Left colon (tissue), 2 donors: ENCODE results near the gene OR14A2. TPM values are rescaled to one million over a fixed set of nuclear protein-coding genes. Genes with fewer than 3 reads are reported as not detected.
A peak's percentile ranks its signal among the peaks of the same experiment; 100 is the strongest.
"Not testable (repeated sequence)": the region's sequence is repeated elsewhere in the genome, so short reads cannot be mapped to it uniquely, and the experiment has no call there.

Experiments
- ATAC-seq: fragments of 200-7000 bp; cut with Tn5 transposase; one replicate; pipeline ENCODE4 v1.9.1; 2020; ENCODE audit warnings: mild to moderate bottlenecking, moderate library complexity
- DNase-seq, 2 donors: peaks; one replicate each; pipeline ENCODE4 v3.0.0-alpha.2; 2020
- intact Hi-C, 2 donors: fragments of 100-400 bp; cut with DNase I in 1 of 2; cut with micrococcal nuclease in 1 of 2; formaldehyde crosslinking; loops; one replicate each; pipeline versions ENCODE4 v1.11.2 to v1.14.0; 2022; cut with DNase I, micrococcal nuclease
- long read RNA-seq: library from polyadenylated mRNA; unstranded; transcript quantifications from one replicate; pipeline ENCODE4 v2.0.0, GENCODE V29; 2021
- total RNA-seq, 2 donors: library from RNA; stranded (reverse); fragmentation: NEBNext Ultra II Directional; extraction: Animal tissue kit (Norgen Biotek cat#: 25700); gene quantifications; one replicate each; pipeline ENCODE4 v1.2.1, GENCODE V29; 2021
- donor health status: DM: no; HTN: no; CAD: no.
- donor health status: DM: yes; HTN: yes; CAD: no.

The OR14A2 gene
- total RNA-seq = not detected
- long read RNA-seq = 0 reads

GRCh38 chr1:247748041-247748440 lies at the start of gene OR14A2:
Gene OR14A2 (minus strand): TSS chr1:247748141.
- intact Hi-C loops = no loop called here
- ATAC-seq (no peak), DNase-seq (no peak)

- intact Hi-C loops = no loop called here
- ATAC-seq (no peak), DNase-seq (no peak)
Observed at GRCh38 chr1:247797518-247797917, 49.6 kb upstream of the OR14A2 start.

- ATAC-seq (no peak), DNase-seq (no peak)
- intact Hi-C loops = no loop called here
Observed at GRCh38 chr1:247769603-247770002, 21.7 kb upstream of the OR14A2 start.

- DNase-seq = no peak
- intact Hi-C loops = no loop called here
- no peak for ATAC-seq
Observed at GRCh38 chr1:247760456-247760855, 12.5 kb upstream of the OR14A2 start, which contains the start of gene OR1C1. Gene OR1C1 (minus strand): TSS chr1:247760556. CDS start chr1:247758406, 2,150 bp downstream.

- intact Hi-C loops, ATAC-seq, DNase-seq: not testable (repeated sequence)
Observed at GRCh38 chr1:247754311-247754710, 6.4 kb upstream of the OR14A2 start.

GRCh38 chr1:247749870-247750269 lies 1.9 kb upstream of the OR14A2 start:
- DNase-seq = no peak
- ATAC-seq = no peak
- intact Hi-C loops = no loop called here

GRCh38 chr1:247747616-247748015 lies 325 bp downstream of the OR14A2 start:
- intact Hi-C loops = no loop called here
- ATAC-seq (no peak), DNase-seq (no peak)

- intact Hi-C loops = no loop called here
- ATAC-seq (no peak), DNase-seq (no peak)
Observed at GRCh38 chr1:247746391-247746935, 1.5 kb downstream of the OR14A2 start.

GRCh38 chr1:247742215-247742760 lies 5.7 kb downstream of the OR14A2 start:
- intact Hi-C loops, ATAC-seq: not testable (repeated sequence)

GRCh38 chr1:247741756-247742155 lies 6.2 kb downstream of the OR14A2 start:
- ATAC-seq (no peak), DNase-seq (no peak)
- intact Hi-C loops = no loop called here

More at GRCh38 chr1:247742215-247742760, 5.7 kb downstream of the OR14A2 start:
- not testable (repeated sequence) for DNase-seq

- intact Hi-C loops = no loop called here
- ATAC-seq = no peak
- no peak for DNase-seq
Observed at GRCh38 chr1:247740721-247741120, 7.2 kb downstream of the OR14A2 start.

- ATAC-seq = no peak
- DNase-seq = no peak
- intact Hi-C loops = no loop called here
Observed at GRCh38 chr1:247738315-247738714, 9.6 kb downstream of the OR14A2 start, which contains the start of gene OR14K1. Gene OR14K1 (plus strand): TSS chr1:247738615. CDS start chr1:247738615, 0 bp downstream.

- no peak for DNase-seq
- intact Hi-C loops = no loop called here
Observed at GRCh38 chr1:247721222-247721621, 26.7 kb downstream of the OR14A2 start.

GRCh38 chr1:247716546-247716945 lies 31.4 kb downstream of the OR14A2 start, which contains the start of gene OR6F1:
Gene OR6F1 (minus strand): TSS chr1:247716646. CDS start chr1:247712755, 3,891 bp downstream.
- ATAC-seq (no peak), DNase-seq (no peak)
- intact Hi-C loops = no loop called here

More at GRCh38 chr1:247721222-247721621, 26.7 kb downstream of the OR14A2 start:
- no peak for ATAC-seq

- DNase-seq = no peak
- intact Hi-C loops = no loop called here
- no peak for ATAC-seq
Observed at GRCh38 chr1:247713753-247714152, 34.2 kb downstream of the OR14A2 start.

- ATAC-seq, intact Hi-C loops, DNase-seq: not testable (repeated sequence)
Observed at GRCh38 chr1:247710681-247711080, 37.3 kb downstream of the OR14A2 start.

- ATAC-seq = no peak
- no peak for DNase-seq
- intact Hi-C loops = no loop called here
Observed at GRCh38 chr1:247701338-247701737, 46.6 kb downstream of the OR14A2 start.

GRCh38 chr1:247681288-247681897 lies 66.5 kb downstream of the OR14A2 start:
- peak; percentile 27 to 35 for DNase-seq
- intact Hi-C loops = no loop called here
- ATAC-seq = peak; percentile 60

GRCh38 chr1:247680171-247680570 lies 67.8 kb downstream of the OR14A2 start:
- ATAC-seq = no peak
- DNase-seq = no peak
- intact Hi-C loops = no loop called here

- DNase-seq (no peak), ATAC-seq (no peak)
- intact Hi-C loops = no loop called here
Observed at GRCh38 chr1:247679639-247680038, 68.3 kb downstream of the OR14A2 start, which contains the start of gene OR13G1. Gene OR13G1 (minus strand): TSS chr1:247679739. CDS start chr1:247673041, 6,698 bp downstream.
